GM12878 (cell line): ENCODE measurements around the gene ZMIZ1. TPM values are rescaled to one million over a fixed set of nuclear protein-coding genes. Genes with fewer than 3 reads are reported as not detected.

Experiments used
- BACH1 ChIP-seq: fragments of 450-650 bp; IDR thresholded peaks from 2 replicates; pipeline ENCODE4 v1.6.1; 2017; ENCODE audit warnings: mild to moderate bottlenecking, borderline replicate concordance
- CBX3 ChIP-seq: fragments of 200-600 bp; sonication (generic); IDR thresholded peaks from 2 replicates; pipeline ENCODE4 v1.6.1; 2016; ENCODE audit warnings: low read depth, borderline replicate concordance
- CBX5 ChIP-seq: sonication (generic); IDR thresholded peaks from 2 replicates; pipeline ENCODE4 v1.6.1; 2016; ENCODE audit warnings: low read depth, moderate library complexity, mild to moderate bottlenecking, inconsistent platforms
- CHD1 ChIP-seq: IDR thresholded peaks from 2 replicates; pipeline ENCODE4 v1.6.1; 2012; ENCODE audit warnings: low read depth, low read length, improper control_type of control experiment
- CTCF ChIP-seq, 3 experiments: IDR thresholded peaks in 2 of 3; conservative IDR thresholded peaks in 1 of 3; 2 replicates each; pipeline ENCODE4 v1.5.1; 2011; ENCODE audit warnings: low read depth in 3 of 3, low read length in 3 of 3, mild to moderate bottlenecking in 3 of 3, control low read depth in 2 of 3, moderate library complexity in 2 of 3, inconsistent platforms in 1 of 3, mixed read lengths in 1 of 3; ENCODE audit not compliant: control insufficient read depth in 2 of 3, insufficient read depth in 1 of 3; ENCODE audit errors: extremely low read depth in 1 of 3
- CUX1 ChIP-seq: IDR thresholded peaks from 2 replicates; pipeline ENCODE4 v1.6.1; 2012; ENCODE audit warnings: improper control_type of control experiment, low read depth, low read length; ENCODE audit not compliant: insufficient replicate concordance
- DPF2 ChIP-seq: fragments of 450-650 bp; IDR thresholded peaks from 2 replicates; pipeline ENCODE4 v1.6.1; 2017; ENCODE audit warnings: mild to moderate bottlenecking
- EP300 ChIP-seq, 2 experiments: fragments of 150-350 bp in 1 of 2; IDR thresholded peaks; 2 replicates each; pipeline ENCODE4 v1.6.1; 2011 to 2012; ENCODE audit warnings: low read depth in 2 of 2, low read length in 2 of 2, borderline replicate concordance in 1 of 2, improper control_type of control experiment in 1 of 2, inconsistent platforms in 1 of 2; ENCODE audit not compliant: control insufficient read depth in 1 of 2
- ESRRA ChIP-seq: IDR thresholded peaks from 2 replicates; pipeline ENCODE4 v1.6.1; 2012; ENCODE audit warnings: mild to moderate bottlenecking, low read length, improper control_type of control experiment
- FOXK2 ChIP-seq: fragments of 450-650 bp; IDR thresholded peaks from 2 replicates; pipeline ENCODE4 v1.6.1; 2017; ENCODE audit warnings: mild to moderate bottlenecking, moderate library complexity
- GABPA ChIP-seq: IDR thresholded peaks from 2 replicates; pipeline ENCODE4 v1.6.1; 2014; ENCODE audit warnings: antibody characterized with exemption, low read depth, mild to moderate bottlenecking, inconsistent platforms
- IRF3 ChIP-seq: fragments of 450-650 bp; IDR thresholded peaks from 2 replicates; pipeline ENCODE4 v1.6.1; 2014; ENCODE audit warnings: mild to moderate bottlenecking
- PAX8 ChIP-seq: fragments of 450-650 bp; IDR thresholded peaks from 2 replicates; pipeline ENCODE4 v1.6.1; 2017; ENCODE audit warnings: mild to moderate bottlenecking, moderate library complexity
- RUNX3 ChIP-seq: IDR thresholded peaks from 2 replicates; pipeline ENCODE4 v1.6.1; 2012; ENCODE audit warnings: low read length, inconsistent platforms
- SMAD5 ChIP-seq: IDR thresholded peaks from 2 replicates; pipeline ENCODE4 v1.6.1; 2016; ENCODE audit warnings: antibody characterized with exemption, low read depth
- SPI1 ChIP-seq: IDR thresholded peaks from 2 replicates; pipeline ENCODE4 v1.6.1; 2011; ENCODE audit warnings: low read depth, mild to moderate bottlenecking, low read length, moderate library complexity, borderline replicate concordance; ENCODE audit not compliant: insufficient read depth
- TAF1 ChIP-seq: IDR thresholded peaks from 2 replicates; pipeline ENCODE4 v1.6.1; 2011; ENCODE audit warnings: mild to moderate bottlenecking, low read depth, low read length, borderline replicate concordance
- TCF3 ChIP-seq: IDR thresholded peaks from 2 replicates; pipeline ENCODE4 v1.6.1; 2012; ENCODE audit warnings: low read depth, mild to moderate bottlenecking, low read length, borderline replicate concordance; ENCODE audit not compliant: insufficient read depth
- WRNIP1 ChIP-seq: IDR thresholded peaks from 2 replicates; pipeline ENCODE4 v1.6.1; 2011; ENCODE audit warnings: low read depth, low read length, improper control_type of control experiment, borderline replicate concordance
- ZBED1 ChIP-seq: IDR thresholded peaks from 2 replicates; pipeline ENCODE4 v1.6.1; 2016; ENCODE audit warnings: borderline replicate concordance
- ZNF217 ChIP-seq: fragments of 450-650 bp; IDR thresholded peaks from 2 replicates; pipeline ENCODE4 v1.6.1; 2017; ENCODE audit warnings: antibody characterized with exemption, mild to moderate bottlenecking
- polyA plus RNA-seq, 11 experiments: library from polyadenylated mRNA; depleted of rRNA in 4 of 11; unstranded in 6 of 11; stranded (reverse) in 5 of 11; fragments of >200 nt; fragmentation: Nextera tagmentation in 4 of 11; fragmentation: Illumina TruSeq in 1 of 11; extraction: Ambion mirVana in 4 of 11; extraction: Trizol in 1 of 11; gene quantifications; 1 replicate in 1 of 11; 2 replicates in 10 of 11; pipeline versions ENCODE4 v1.2.1 to v1.2.3, GENCODE V29; 2011 to 2016; ENCODE audit warnings: inconsistent platforms in 2 of 11, missing spikeins in 2 of 11, low read depth in 1 of 11
- total RNA-seq, 4 experiments: library from RNA; depleted of rRNA in 3 of 4; stranded (reverse); fragments of >200 nt in 3 of 4; fragmentation: Illumina TruSeq in 1 of 4; extraction: Trizol in 1 of 4; gene quantifications; 2 replicates each; pipeline versions ENCODE4 v1.2.1 to v1.2.3, GENCODE V29; 2013 to 2021

ZMIZ1 gene
- total and polyA plus RNA-seq, 10 of the 15 experiments (the other 5 are each of a cell fraction or from before 2014, with no cell fraction given), result 3.1 to 82.3 (median 14.9) TPM

- no peak for TF ChIP-seq CUX1
- no peak for TF ChIP-seq GABPA
- TF ChIP-seq IRF3, result no peak
- TF ChIP-seq ZNF217, result peak; percentile 29; the same call in 1 of the 2 replicates
- TF ChIP-seq RUNX3, result peak; percentile 57
- peak; percentile 80; the same call in 1 of the 2 replicates for TF ChIP-seq DPF2
- peak; percentile 68; the same call in 1 of the 2 replicates for TF ChIP-seq SPI1
- 0 out of 2 replicates have a peak, but pooled peaks have one; percentile 8 for TF ChIP-seq FOXK2
- 0 out of 2 replicates have a peak, but pooled peaks have one; percentile 35 for TF ChIP-seq BACH1
- TF ChIP-seq CBX5, result no peak
- no peak for TF ChIP-seq CHD1
- TF ChIP-seq ESRRA, result 0 out of 2 replicates have a peak, but pooled peaks have one; percentile 46
- no peak for TF ChIP-seq ZBED1
- TF ChIP-seq TCF3, result peak; percentile 77
- TF ChIP-seq TAF1, result no peak
- TF ChIP-seq EP300 (IDR thresholded peaks at IDR 0.05; ENCODE audit: borderline replicate concordance in 1 of 2, control insufficient read depth in 1 of 2, low read depth in 2 of 2, low read length in 2 of 2), result no peak
- no peak for TF ChIP-seq PAX8
- TF ChIP-seq SMAD5, result no peak
- TF ChIP-seq CTCF (IDR thresholded peaks at IDR 0.05 in 2 of 3, conservative IDR thresholded peaks at IDR 0.05 in 1 of 3; ENCODE audit: control insufficient read depth in 2 of 3, extremely low read depth in 1 of 3, insufficient read depth in 1 of 3, low read depth in 3 of 3, low read length in 3 of 3), result peak in 2 of 3 experiments; percentile 8 to 19; a peak in 1 of 6 replicates
- no peak for TF ChIP-seq CBX3
- TF ChIP-seq WRNIP1, result no peak
Measured at GRCh38 chr10:79067241-79068202, 1.2 kb upstream of the ZMIZ1 start (continued).
